ENCODE measurements around the gene SWI5.

SWI5 gene

GRCh38 chr9:128316421-128316820, 40.3 kb downstream of the SWI5 start:
- DNase-seq (ENCODE audit: low read depth in 1 of 2, low spot score in 1 of 2), result no peak

DNA sequence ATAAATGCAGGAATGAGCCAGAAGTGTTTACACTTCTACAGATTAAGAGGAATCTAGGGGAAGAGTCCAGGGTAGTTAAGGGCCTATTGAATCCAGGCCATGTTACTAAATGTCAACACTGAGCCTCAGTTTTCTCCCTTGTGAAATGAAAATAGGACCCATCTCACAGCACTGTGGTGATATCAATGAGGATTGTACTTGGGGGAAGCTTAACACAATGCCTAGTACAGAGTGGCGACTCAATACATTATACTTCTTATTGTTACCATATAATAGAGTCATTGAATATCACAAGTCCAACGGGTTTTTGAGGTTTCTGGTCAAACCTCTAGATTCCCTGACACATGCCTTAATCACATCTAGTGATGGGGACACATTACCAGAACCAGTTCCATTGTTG, 41.6 kb downstream of the SWI5 start:
- no peak for DNase-seq (ENCODE audit: low read depth in 1 of 2, low spot score in 1 of 2)

- DNase-seq (ENCODE audit: low read depth in 1 of 2, low spot score in 1 of 2), result no peak
Observed at GRCh38 chr9:128321343-128321742, 45.3 kb downstream of the SWI5 start.

- no peak for DNase-seq (ENCODE audit: low read depth in 1 of 2, low spot score in 1 of 2)
Observed at GRCh38 chr9:128321879-128322403, 45.9 kb downstream of the SWI5 start.

DNA sequence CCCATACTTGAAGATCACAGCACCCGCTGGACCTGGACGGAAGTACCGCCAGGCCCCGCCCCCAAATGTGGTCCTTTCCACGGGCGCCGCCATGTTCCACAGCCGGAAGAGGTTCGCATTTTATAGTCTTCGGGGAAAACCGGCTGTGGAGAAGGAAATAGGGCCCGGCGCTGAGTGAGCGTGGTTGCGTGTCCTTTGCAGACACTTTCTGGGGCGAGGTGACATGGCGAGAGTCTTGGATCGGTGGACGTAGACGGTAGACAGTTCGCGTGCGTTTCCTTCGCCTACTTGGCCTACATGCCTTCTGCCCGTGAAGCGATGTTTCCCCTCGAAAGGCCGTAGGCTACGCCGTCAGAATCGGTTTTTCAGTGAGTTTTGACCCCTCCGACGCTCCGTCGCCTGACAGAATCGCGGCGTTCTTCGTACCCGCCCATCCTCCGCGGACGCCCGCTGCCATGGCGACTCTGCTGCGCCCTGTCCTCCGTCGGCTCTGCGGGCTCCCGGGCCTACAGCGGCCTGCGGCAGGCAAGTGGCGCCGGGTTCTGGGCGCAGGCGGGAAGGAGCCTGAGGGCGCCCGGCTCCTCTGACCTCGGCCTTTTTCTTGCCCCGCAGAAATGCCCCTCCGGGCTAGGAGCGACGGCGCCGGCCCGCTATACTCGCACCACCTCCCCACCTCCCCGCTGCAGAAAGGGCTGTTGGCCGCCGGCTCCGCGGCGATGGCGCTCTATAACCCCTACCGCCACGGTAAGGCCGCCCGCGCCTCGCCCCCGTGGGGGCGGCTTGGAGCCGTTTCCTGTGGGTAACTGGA, 46.5 kb downstream of the SWI5 start, which contains the start of the genes COQ4 and TRUB2:
COQ4 (plus strand) TSS at position 436 of the 808 bp plus-strand sequence; CDS start at position 456, 20 bp downstream.
TRUB2 (minus strand) TSS at position 44 of the 808 bp plus-strand sequence; CDS start at position 5, 39 bp downstream.
- DNase-seq (ENCODE audit: low read depth in 1 of 2, low spot score in 1 of 2), result peak; percentile 86 to 87

DNA sequence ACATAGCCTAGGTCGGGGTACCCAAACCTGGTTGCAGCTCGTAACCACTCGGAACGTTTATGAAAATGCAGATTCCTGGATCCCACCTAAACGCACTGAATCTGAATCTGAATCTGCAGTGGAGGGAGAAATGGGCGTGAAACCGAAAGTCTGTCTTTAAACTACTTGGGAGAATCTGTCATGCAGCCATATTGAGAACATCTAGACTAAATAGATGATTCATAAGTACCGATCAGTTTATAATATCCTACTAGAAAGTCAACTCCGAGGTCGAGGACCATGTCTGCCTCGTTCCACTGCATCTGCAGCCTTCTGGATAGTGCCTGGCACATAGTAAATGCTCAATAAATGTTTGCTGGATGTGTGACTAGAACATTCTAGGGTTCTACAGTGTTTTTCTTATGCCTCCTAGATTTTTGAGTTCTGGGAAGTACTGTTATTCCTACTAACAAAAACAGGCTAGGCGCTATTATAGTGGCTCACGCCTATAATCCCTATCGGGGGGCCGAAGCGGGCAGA, 47.2 kb downstream of the SWI5 start:
- no peak for DNase-seq (ENCODE audit: low read depth in 1 of 2, low spot score in 1 of 2)

- no peak for DNase-seq (ENCODE audit: low read depth in 1 of 2, low spot score in 1 of 2)
Observed at GRCh38 chr9:128323791-128324190, 47.7 kb downstream of the SWI5 start.

GRCh38 chr9:128324401-128324800, 48.3 kb downstream of the SWI5 start:
- DNase-seq (ENCODE audit: low read depth in 1 of 2, low spot score in 1 of 2), result no peak

DNA sequence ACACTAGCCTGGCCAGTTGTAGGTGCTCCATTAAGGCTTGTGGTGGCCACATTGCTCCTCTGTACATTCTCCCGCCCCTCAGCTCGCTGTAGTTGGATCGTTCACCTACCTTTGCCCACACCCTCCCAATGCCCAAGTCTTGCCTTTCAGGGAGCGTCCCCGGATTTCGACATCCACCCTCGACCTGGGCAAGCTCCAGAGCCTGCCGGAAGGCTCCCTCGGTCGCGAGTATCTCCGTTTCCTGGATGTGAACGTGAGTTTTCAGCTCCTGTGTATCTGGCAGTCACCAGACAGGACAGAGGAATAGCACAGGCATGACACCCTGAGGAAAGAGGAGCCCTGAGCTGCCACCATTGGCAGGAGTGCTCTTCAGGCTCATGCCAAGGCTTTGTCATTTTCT, 49.6 kb downstream of the SWI5 start:
- no peak for DNase-seq (ENCODE audit: low read depth in 1 of 2, low spot score in 1 of 2)

- no peak for DNase-seq (ENCODE audit: low read depth in 1 of 2, low spot score in 1 of 2)
Observed at GRCh38 chr9:128333451-128333869, 57.4 kb downstream of the SWI5 start.

GRCh38 chr9:128335161-128335560, 59.1 kb downstream of the SWI5 start:
- no peak for DNase-seq (ENCODE audit: low read depth in 1 of 2, low spot score in 1 of 2)

DNA sequence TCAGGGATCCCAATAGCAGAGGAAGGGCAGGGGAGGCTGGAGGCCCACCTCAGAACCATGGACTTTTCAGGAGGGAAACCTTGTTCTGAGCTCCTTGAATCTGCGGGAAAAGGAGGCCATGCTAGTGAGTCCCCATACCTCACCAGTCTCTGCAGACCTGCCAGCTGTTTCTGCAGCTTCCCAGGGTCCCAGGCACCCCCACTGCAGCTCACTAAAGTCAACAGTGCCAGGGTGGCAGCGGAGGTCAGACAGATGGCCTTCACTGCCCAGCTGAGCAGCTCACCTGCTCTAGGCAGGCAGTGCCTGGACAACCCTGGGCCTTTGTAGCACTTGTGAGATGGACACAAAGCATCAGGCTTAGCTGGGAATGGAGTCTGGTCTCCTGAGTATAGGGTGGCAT, 59.8 kb downstream of the SWI5 start:
- no peak for DNase-seq (ENCODE audit: low read depth in 1 of 2, low spot score in 1 of 2)

GRCh38 chr9:128337936-128338335, 61.9 kb downstream of the SWI5 start:
- no peak for DNase-seq (ENCODE audit: low read depth in 1 of 2, low spot score in 1 of 2)
